Endothelial cell of umbilical vein (primary cell): Measurements from ENCODE around the gene RUNX2.

ENCODE experiments used
- CTCF ChIP-seq, 2 donors: IDR thresholded peaks; 1 replicate in 1 of 2; 2 replicates in 1 of 2; pipeline ENCODE4 v1.5.1; 2011; ENCODE audit warnings: low read length in 2 of 2, mild to moderate bottlenecking in 2 of 2, moderate library complexity in 2 of 2, control low read depth in 1 of 2, inconsistent platforms in 1 of 2, low read depth in 1 of 2; ENCODE audit not compliant: insufficient read depth in 1 of 2; ENCODE audit errors: extremely low read depth in 1 of 2
- FOS ChIP-seq: IDR thresholded peaks from 2 replicates; pipeline ENCODE4 v1.6.1; 2011; ENCODE audit warnings: mild to moderate bottlenecking, low read length, moderate library complexity, borderline replicate concordance; ENCODE audit not compliant: insufficient read depth
- MYC ChIP-seq: IDR thresholded peaks from one replicate; pipeline ENCODE4 v1.6.1; 2011; ENCODE audit warnings: mild to moderate bottlenecking, low read depth, low read length
- POLR2A ChIP-seq: IDR thresholded peaks from 2 replicates; pipeline ENCODE4 v1.6.1; 2012; ENCODE audit warnings: low read depth, mild to moderate bottlenecking, control low read depth, low read length
- POLR2AphosphoS5 ChIP-seq: IDR thresholded peaks from 2 replicates; pipeline ENCODE4 v1.6.1; 2012; ENCODE audit warnings: low read depth, mild to moderate bottlenecking, control low read depth, low read length, moderate library complexity; ENCODE audit not compliant: insufficient read depth

- TF ChIP-seq POLR2A, result no peak
- no peak for TF ChIP-seq CTCF (IDR thresholded peaks at IDR 0.05; ENCODE audit: extremely low read depth in 1 of 2, insufficient read depth in 1 of 2, low read depth in 1 of 2, low read length in 2 of 2)
- no peak for TF ChIP-seq POLR2AphosphoS5
- TF ChIP-seq MYC, result no peak
- no peak for TF ChIP-seq FOS
These were observed 152.8 kb downstream of the RUNX2 start for GRCh38 chr6:45480752-45481415.
